HG03103 (cell line): Measurements from ENCODE around the gene GRK7.
"Not testable (repeated sequence)": the region's sequence is repeated elsewhere in the genome, so short reads cannot be mapped to it uniquely, and the experiment has no call there.

ENCODE experiments used
- ATAC-seq: cut with Tn5 transposase; IDR thresholded peaks from one replicate; pipeline ENCODE4 v1.9.1; 2021; ENCODE audit warnings: low read depth; ENCODE audit not compliant: unreplicated experiment

The GRK7 gene

GRCh38 chr3:141753399-141753798 is 9.8 kb upstream of the GRK7 start:
- ATAC-seq, result no peak

- no peak for ATAC-seq
Observed at GRCh38 chr3:141754032-141754431, 9.2 kb upstream of the GRK7 start.

- ATAC-seq, result not testable (repeated sequence)
Observed at GRCh38 chr3:141762552-141762951, 656 bp upstream of the GRK7 start.

- no peak for ATAC-seq
Observed at GRCh38 chr3:141764045-141764444, 837 bp downstream of the GRK7 start.

- ATAC-seq, result no peak
Observed at GRCh38 chr3:141764465-141764864, 1.3 kb downstream of the GRK7 start.

- ATAC-seq, result no peak
Observed at GRCh38 chr3:141764986-141765385, 1.8 kb downstream of the GRK7 start.

GRCh38 chr3:141767066-141767465 is 3.9 kb downstream of the GRK7 start:
- no peak for ATAC-seq

- no peak for ATAC-seq
Observed at GRCh38 chr3:141769221-141769894, 6.2 kb downstream of the GRK7 start.

GRCh38 chr3:141773676-141774075 is 10.5 kb downstream of the GRK7 start:
- no peak for ATAC-seq

- no peak for ATAC-seq
Observed at GRCh38 chr3:141776376-141776775, 13.2 kb downstream of the GRK7 start.

GRCh38 chr3:141776885-141777284 is 13.7 kb downstream of the GRK7 start:
- ATAC-seq, result no peak

- no peak for ATAC-seq
Observed at GRCh38 chr3:141777957-141778813, 15.0 kb downstream of the GRK7 start.

GRCh38 chr3:141779667-141780066 is 16.5 kb downstream of the GRK7 start:
- no peak for ATAC-seq

GRCh38 chr3:141782386-141782932 is 19.3 kb downstream of the GRK7 start:
- no peak for ATAC-seq

- ATAC-seq, result no peak
Observed at GRCh38 chr3:141783632-141784031, 20.4 kb downstream of the GRK7 start.

GRCh38 chr3:141784096-141784495 is 20.9 kb downstream of the GRK7 start:
- ATAC-seq, result no peak

- ATAC-seq, result no peak
Observed at GRCh38 chr3:141784531-141784930, 21.3 kb downstream of the GRK7 start.

GRCh38 chr3:141788149-141788548 is 24.9 kb downstream of the GRK7 start:
- no peak for ATAC-seq

GRCh38 chr3:141788750-141789149 is 25.5 kb downstream of the GRK7 start:
- ATAC-seq, result not testable (repeated sequence)

GRCh38 chr3:141789281-141789680 is 26.1 kb downstream of the GRK7 start:
- ATAC-seq, result no peak

GRCh38 chr3:141790171-141790570 is 27.0 kb downstream of the GRK7 start:
- no peak for ATAC-seq

- no peak for ATAC-seq
Observed at GRCh38 chr3:141792495-141792894, 29.3 kb downstream of the GRK7 start.
